ENCODE measurements around the gene ACOX2. TPM values are rescaled to one million over a fixed set of nuclear protein-coding genes. Genes with fewer than 3 reads are reported as not detected.

Gene ACOX2
- total RNA-seq, 1 experiment from 2014 or later: 3.5 TPM

- CTCF ChIA-PET: interaction anchor here (0.5 kb wide), 1 partner anchor 61 kb away, joined by 5 read pairs; no protein-coding TSS in a partner anchor
- Histone ChIP-seq H3K9me2 (ENCODE audit: insufficient read depth) (no peaks in the 10 kb centered on the region), H3K4me2 (no peak overlapping the region), H3K27me3 (ENCODE audit: insufficient read depth, low read depth) (no peaks in the 10 kb centered on the region), H3K4me1 (replicated peaks; ENCODE audit: insufficient read depth) (no peaks in the 10 kb centered on the region), H2AFZ (no peak overlapping the region), H4K20me1 (ENCODE audit: insufficient read depth) (no peaks in the 10 kb centered on the region), H3K36me3 (ENCODE audit: low read depth) (no peaks in the 10 kb centered on the region), H3K79me2 (ENCODE audit: low read depth) (no peaks in the 10 kb centered on the region), H3K27ac (no peak overlapping the region), H3K4me3 (no peak overlapping the region), H3K9me3 (ENCODE audit: insufficient read depth, low read depth) (no peaks in the 10 kb centered on the region), H3F3A (ENCODE audit: insufficient read depth, low read depth) (no peaks in the 10 kb centered on the region)
- no TSS peak for BruUV-seq (replicated peaks)
- DNase-seq: no peak
- TF ChIP-seq CTCF (conservative IDR thresholded peaks at IDR 0.05): no peak
- intact Hi-C loops (cut with micrococcal nuclease; ENCODE audit: unreplicated experiment): no loop called here
- POLR2A ChIA-PET (ENCODE audit: unreplicated experiment): no interaction called here
Measured at GRCh38 chr3:58537412-58538301, 667 bp upstream of the ACOX2 start.

GRCh38 chr3:58535531-58536500, 1.2 kb downstream of the ACOX2 start:
- intact Hi-C loops (cut with micrococcal nuclease; ENCODE audit: unreplicated experiment): no loop called here
- H2AFZ ChIP-seq: no peak overlapping the region
- H3K36me3 ChIP-seq (ENCODE audit: low read depth): no peaks in the 10 kb centered on the region
- H3K9me3 ChIP-seq (ENCODE audit: insufficient read depth, low read depth): no peaks in the 10 kb centered on the region
- no peaks in the 10 kb centered on the region for H3K9me2 ChIP-seq (ENCODE audit: insufficient read depth)
- no peaks in the 10 kb centered on the region; the same call in 1 of the 2 replicates for H3F3A ChIP-seq (ENCODE audit: insufficient read depth, low read depth)
- no peaks in the 10 kb centered on the region for H3K27me3 ChIP-seq (ENCODE audit: insufficient read depth, low read depth)
- no peaks in the 10 kb centered on the region for H3K4me1 ChIP-seq (replicated peaks; ENCODE audit: insufficient read depth)
- ChIA-PET CTCF (interaction anchor here (0.9 kb wide), 1 partner anchor 229 kb away, joined by 3 read pairs; the partner anchor contains the start of gene HTD2), POLR2A (ENCODE audit: unreplicated experiment) (no interaction called here)
- no peak overlapping the region for H3K27ac ChIP-seq
- TF ChIP-seq CTCF (conservative IDR thresholded peaks at IDR 0.05): no peak
- TF ChIP-seq EZH2 (IDR thresholded peaks at IDR 0.05; ENCODE audit: low read depth): no peak
- H3K79me2 ChIP-seq (ENCODE audit: low read depth): no peaks in the 10 kb centered on the region
- BruUV-seq (replicated peaks): no TSS peak
- no peaks in the 10 kb centered on the region for H4K20me1 ChIP-seq (ENCODE audit: insufficient read depth)
- no peak overlapping the region for H3K4me3 ChIP-seq
- no peak for DNase-seq
- H3K4me2 ChIP-seq: no peak overlapping the region
